IMR-90 (cell line): ENCODE data around the gene PHETA1.

Experiments
- CHD1 ChIP-seq: IDR thresholded peaks from 2 replicates; pipeline ENCODE4 v1.6.1; 2012; ENCODE audit warnings: low read depth, low read length, improper control_type of control experiment
- FOS ChIP-seq: fragments of 150-350 bp; IDR thresholded peaks from 2 replicates; pipeline ENCODE4 v1.6.1; 2016; ENCODE audit warnings: low read depth, low read length
- MAFK ChIP-seq: IDR thresholded peaks from 2 replicates; pipeline ENCODE4 v1.6.1; 2012; ENCODE audit warnings: low read depth, low read length, improper control_type of control experiment
- MAZ ChIP-seq: IDR thresholded peaks from 2 replicates; pipeline ENCODE4 v1.6.1; 2012; ENCODE audit warnings: low read depth, mild to moderate bottlenecking, low read length, improper control_type of control experiment, moderate library complexity, borderline replicate concordance
- POLR2A ChIP-seq: IDR thresholded peaks from 2 replicates; pipeline ENCODE4 v1.6.1; 2012; ENCODE audit warnings: mild to moderate bottlenecking, low read depth, low read length
- RCOR1 ChIP-seq: IDR thresholded peaks from 2 replicates; pipeline ENCODE4 v1.6.1; 2012; ENCODE audit warnings: mild to moderate bottlenecking, low read length, improper control_type of control experiment; ENCODE audit not compliant: insufficient replicate concordance
- RFX5 ChIP-seq: IDR thresholded peaks from 2 replicates; pipeline ENCODE4 v1.8.0; 2012; ENCODE audit warnings: low read depth, mild to moderate bottlenecking, low read length, moderate library complexity
- TF ChIP-seq, protein P1 (sequence below): conservative IDR thresholded peaks from 2 replicates; pipeline ENCODE4 v1.5.1; 2012; ENCODE audit warnings: mild to moderate bottlenecking, low read depth, low read length, improper control_type of control experiment

- TF ChIP-seq, protein P1, sequence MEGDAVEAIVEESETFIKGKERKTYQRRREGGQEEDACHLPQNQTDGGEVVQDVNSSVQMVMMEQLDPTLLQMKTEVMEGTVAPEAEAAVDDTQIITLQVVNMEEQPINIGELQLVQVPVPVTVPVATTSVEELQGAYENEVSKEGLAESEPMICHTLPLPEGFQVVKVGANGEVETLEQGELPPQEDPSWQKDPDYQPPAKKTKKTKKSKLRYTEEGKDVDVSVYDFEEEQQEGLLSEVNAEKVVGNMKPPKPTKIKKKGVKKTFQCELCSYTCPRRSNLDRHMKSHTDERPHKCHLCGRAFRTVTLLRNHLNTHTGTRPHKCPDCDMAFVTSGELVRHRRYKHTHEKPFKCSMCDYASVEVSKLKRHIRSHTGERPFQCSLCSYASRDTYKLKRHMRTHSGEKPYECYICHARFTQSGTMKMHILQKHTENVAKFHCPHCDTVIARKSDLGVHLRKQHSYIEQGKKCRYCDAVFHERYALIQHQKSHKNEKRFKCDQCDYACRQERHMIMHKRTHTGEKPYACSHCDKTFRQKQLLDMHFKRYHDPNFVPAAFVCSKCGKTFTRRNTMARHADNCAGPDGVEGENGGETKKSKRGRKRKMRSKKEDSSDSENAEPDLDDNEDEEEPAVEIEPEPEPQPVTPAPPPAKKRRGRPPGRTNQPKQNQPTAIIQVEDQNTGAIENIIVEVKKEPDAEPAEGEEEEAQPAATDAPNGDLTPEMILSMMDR: no peak
- TF ChIP-seq MAZ (no peak), CHD1 (no peak), POLR2A (no peak), RCOR1 (no peak), MAFK (no peak), RFX5 (no peak), FOS (no peak)
These were observed 38.7 kb upstream of the PHETA1 start for GRCh38 chr12:111407377-111408115.
